GM23338 (cell line): ENCODE data around the gene PPM1L. TPM values are rescaled to one million over a fixed set of nuclear protein-coding genes. Genes with fewer than 3 reads are reported as not detected.

Source experiments
- ATAC-seq: fragments of 200-7000 bp; cut with Tn5 transposase; 3 replicates; pipeline ENCODE4 v1.9.1; 2020
- DNase-seq: peaks from one replicate; pipeline ENCODE4 v3.0.0-alpha.2; 2015; ENCODE audit warnings: low spot score
- H2AFZ ChIP-seq: fragments of 200-600 bp; sonication (generic); 2 replicates; pipeline ENCODE4 v1.8.0; 2016; ENCODE audit warnings: antibody characterized with exemption, mild to moderate bottlenecking, moderate library complexity
- H3F3A ChIP-seq: fragments of 200-600 bp; sonication (generic); replicated peaks from 2 replicates; pipeline ENCODE4 v1.8.0; 2017; ENCODE audit warnings: antibody characterized with exemption, mixed run types, low read depth
- H3K27ac ChIP-seq: fragments of 200-600 bp; sonication (generic); 2 replicates; pipeline ENCODE4 v1.6.1; 2016; ENCODE audit warnings: low read depth
- H3K27me3 ChIP-seq: fragments of 200-600 bp; sonication (generic); 2 replicates; pipeline ENCODE4 v1.8.0; 2016; ENCODE audit warnings: mild to moderate bottlenecking, mixed run types, moderate library complexity; ENCODE audit not compliant: insufficient read depth
- H3K36me3 ChIP-seq: fragments of 200-600 bp; sonication (generic); 2 replicates; pipeline ENCODE4 v1.8.0; 2016; ENCODE audit warnings: mild to moderate bottlenecking; ENCODE audit not compliant: insufficient read depth
- H3K4me1 ChIP-seq: fragments of 200-600 bp; sonication (generic); 2 replicates; pipeline ENCODE4 v1.8.0; 2016; ENCODE audit warnings: mild to moderate bottlenecking, moderate library complexity; ENCODE audit not compliant: insufficient read depth
- H3K4me2 ChIP-seq: fragments of 200-600 bp; sonication (generic); 2 replicates; pipeline ENCODE4 v1.7.1; 2017; ENCODE audit warnings: mixed run types
- H3K4me3 ChIP-seq: fragments of 200-600 bp; sonication (generic); 2 replicates; pipeline ENCODE4 v1.6.1; 2016; ENCODE audit warnings: mixed run types
- H3K79me2 ChIP-seq: fragments of 200-600 bp; sonication (generic); replicated peaks from 2 replicates; pipeline ENCODE4 v1.8.0; 2017; ENCODE audit warnings: mild to moderate bottlenecking; ENCODE audit not compliant: insufficient read depth
- H3K9me2 ChIP-seq: fragments of 200-600 bp; sonication (generic); 2 replicates; pipeline ENCODE4 v1.8.0; 2017; ENCODE audit not compliant: insufficient read depth
- H4K20me1 ChIP-seq: fragments of 200-600 bp; sonication (generic); replicated peaks from 2 replicates; pipeline ENCODE4 v1.8.0; 2017; ENCODE audit warnings: mild to moderate bottlenecking; ENCODE audit not compliant: insufficient read depth
- H3K27ac Mint-ChIP-seq: 2 replicates; pipeline ENCODE4 v1.8.0; 2020; ENCODE audit warnings: inconsistent platforms, mild to moderate bottlenecking, moderate library complexity, mixed read lengths
- H3K27me3 Mint-ChIP-seq: 3 replicates; pipeline ENCODE4 v1.8.0; 2022; ENCODE audit warnings: low read depth, mild to moderate bottlenecking, moderate library complexity, mixed read lengths, inconsistent platforms; ENCODE audit not compliant: insufficient read depth, poor library complexity
- H3K36me3 Mint-ChIP-seq: 3 replicates; pipeline ENCODE4 v1.8.0; 2021; ENCODE audit warnings: low read depth, mild to moderate bottlenecking, inconsistent platforms, moderate library complexity, mixed read lengths
- H3K4me1 Mint-ChIP-seq: 3 replicates; pipeline ENCODE4 v1.8.0; 2020; ENCODE audit warnings: mild to moderate bottlenecking, inconsistent platforms, mixed read lengths
- H3K4me3 Mint-ChIP-seq: 3 replicates; pipeline ENCODE4 v1.8.0; 2021; ENCODE audit warnings: moderate library complexity, mild to moderate bottlenecking, inconsistent platforms, mixed read lengths
- H3K9me3 Mint-ChIP-seq: 3 replicates; pipeline ENCODE4 v1.8.0; 2020; ENCODE audit warnings: moderate library complexity, mild to moderate bottlenecking, inconsistent platforms, mixed read lengths
- CREB1 ChIP-seq: fragments of 250-450 bp; sonication (Bioruptor Pico); IDR thresholded peaks from 2 replicates; pipeline ENCODE4 v1.5.0; 2020; ENCODE audit warnings: low read depth, mild to moderate bottlenecking, moderate library complexity
- CTCF ChIP-seq, 2 experiments: fragments of 200-600 bp in 1 of 2; sonication (generic) in 1 of 2; conservative IDR thresholded peaks; 2 replicates each; pipeline versions ENCODE4 v1.5.1 to v1.6.1; 2016 to 2017; ENCODE audit warnings: antibody characterized with exemption in 2 of 2, low read depth in 2 of 2, mild to moderate bottlenecking in 2 of 2, moderate library complexity in 1 of 2
- JUNB ChIP-seq: IDR thresholded peaks from one replicate; pipeline ENCODE4 v1.6.1; 2016; ENCODE audit warnings: antibody characterized with exemption; ENCODE audit not compliant: unreplicated experiment
- POLR2AphosphoS5 ChIP-seq: IDR thresholded peaks from 2 replicates; pipeline ENCODE4 v1.6.1; 2016; ENCODE audit warnings: antibody characterized with exemption, low read depth
- ZNF462 ChIP-seq: fragments of 250-450 bp; sonication (Bioruptor Pico); IDR thresholded peaks from 2 replicates; pipeline ENCODE4 v1.5.0; 2020; ENCODE audit warnings: mild to moderate bottlenecking, moderate library complexity
- polyA plus RNA-seq: library from polyadenylated mRNA; unstranded; fragments of >200 nt; fragmentation: Nextera tagmentation; extraction: Ambion mirVana; gene quantifications from 2 replicates; pipeline ENCODE4 v1.2.1, GENCODE V29; 2016
- total RNA-seq: library from RNA; depleted of rRNA; stranded (reverse); fragments of >200 nt; shearing (Covaris generic); gene quantifications from 2 replicates; pipeline ENCODE4 v1.2.3, GENCODE V29; 2014
- TF ChIP-seq, protein P1 (sequence below): IDR thresholded peaks from one replicate; pipeline ENCODE4 v1.6.1; 2018; ENCODE audit warnings: antibody characterized with exemption; ENCODE audit not compliant: unreplicated experiment
- TF ChIP-seq, protein P2 (sequence below): IDR thresholded peaks from 2 replicates; pipeline ENCODE4 v1.6.1; 2016; ENCODE audit warnings: antibody characterized with exemption

The PPM1L gene
- total and polyA plus RNA-seq, 2 experiments from 2014 or later: 3.9 to 26.4 TPM

- peaks cover 7% of the 10 kb centered on the region; the same call in 1 of the 2 replicates for H3K9me2 ChIP-seq
- peaks cover 16% of the 10 kb centered on the region; the same call in 2 of the 3 replicates for H3K4me1 Mint-ChIP-seq
- H4K20me1 ChIP-seq: no peaks in the 10 kb centered on the region
- H3K79me2 ChIP-seq: no peaks in the 10 kb centered on the region
- ATAC-seq: no peak
- no peak overlapping the region for H2AFZ ChIP-seq
- peaks cover 6% of the 10 kb centered on the region; the same call in 2 of the 3 replicates for H3K9me3 Mint-ChIP-seq
- no peak overlapping the region for H3K4me3 Mint-ChIP-seq
- H3K4me3 ChIP-seq: no peak overlapping the region
- H3K4me2 ChIP-seq: no peak overlapping the region
- DNase-seq: no peak
- no peak overlapping the region for H3K27ac ChIP-seq
- peaks cover 2% of the 10 kb centered on the region for H3K27me3 Mint-ChIP-seq
- peaks cover 9% of the 10 kb centered on the region; the same call in 1 of the 2 replicates for H3K4me1 ChIP-seq
- peak overlapping the region; percentile 60; the same call in 1 of the 2 replicates for H3K27ac Mint-ChIP-seq
- TF ChIP-seq, protein P1, sequence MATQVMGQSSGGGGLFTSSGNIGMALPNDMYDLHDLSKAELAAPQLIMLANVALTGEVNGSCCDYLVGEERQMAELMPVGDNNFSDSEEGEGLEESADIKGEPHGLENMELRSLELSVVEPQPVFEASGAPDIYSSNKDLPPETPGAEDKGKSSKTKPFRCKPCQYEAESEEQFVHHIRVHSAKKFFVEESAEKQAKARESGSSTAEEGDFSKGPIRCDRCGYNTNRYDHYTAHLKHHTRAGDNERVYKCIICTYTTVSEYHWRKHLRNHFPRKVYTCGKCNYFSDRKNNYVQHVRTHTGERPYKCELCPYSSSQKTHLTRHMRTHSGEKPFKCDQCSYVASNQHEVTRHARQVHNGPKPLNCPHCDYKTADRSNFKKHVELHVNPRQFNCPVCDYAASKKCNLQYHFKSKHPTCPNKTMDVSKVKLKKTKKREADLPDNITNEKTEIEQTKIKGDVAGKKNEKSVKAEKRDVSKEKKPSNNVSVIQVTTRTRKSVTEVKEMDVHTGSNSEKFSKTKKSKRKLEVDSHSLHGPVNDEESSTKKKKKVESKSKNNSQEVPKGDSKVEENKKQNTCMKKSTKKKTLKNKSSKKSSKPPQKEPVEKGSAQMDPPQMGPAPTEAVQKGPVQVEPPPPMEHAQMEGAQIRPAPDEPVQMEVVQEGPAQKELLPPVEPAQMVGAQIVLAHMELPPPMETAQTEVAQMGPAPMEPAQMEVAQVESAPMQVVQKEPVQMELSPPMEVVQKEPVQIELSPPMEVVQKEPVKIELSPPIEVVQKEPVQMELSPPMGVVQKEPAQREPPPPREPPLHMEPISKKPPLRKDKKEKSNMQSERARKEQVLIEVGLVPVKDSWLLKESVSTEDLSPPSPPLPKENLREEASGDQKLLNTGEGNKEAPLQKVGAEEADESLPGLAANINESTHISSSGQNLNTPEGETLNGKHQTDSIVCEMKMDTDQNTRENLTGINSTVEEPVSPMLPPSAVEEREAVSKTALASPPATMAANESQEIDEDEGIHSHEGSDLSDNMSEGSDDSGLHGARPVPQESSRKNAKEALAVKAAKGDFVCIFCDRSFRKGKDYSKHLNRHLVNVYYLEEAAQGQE: no peak
- TF ChIP-seq CTCF (conservative IDR thresholded peaks at IDR 0.05; ENCODE audit: low read depth in 2 of 2): no peak
- TF ChIP-seq JUNB: no peak
- TF ChIP-seq, protein P2, sequence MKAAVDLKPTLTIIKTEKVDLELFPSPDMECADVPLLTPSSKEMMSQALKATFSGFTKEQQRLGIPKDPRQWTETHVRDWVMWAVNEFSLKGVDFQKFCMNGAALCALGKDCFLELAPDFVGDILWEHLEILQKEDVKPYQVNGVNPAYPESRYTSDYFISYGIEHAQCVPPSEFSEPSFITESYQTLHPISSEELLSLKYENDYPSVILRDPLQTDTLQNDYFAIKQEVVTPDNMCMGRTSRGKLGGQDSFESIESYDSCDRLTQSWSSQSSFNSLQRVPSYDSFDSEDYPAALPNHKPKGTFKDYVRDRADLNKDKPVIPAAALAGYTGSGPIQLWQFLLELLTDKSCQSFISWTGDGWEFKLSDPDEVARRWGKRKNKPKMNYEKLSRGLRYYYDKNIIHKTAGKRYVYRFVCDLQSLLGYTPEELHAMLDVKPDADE: no peak
- H3F3A ChIP-seq: no peaks in the 10 kb centered on the region
- peaks cover 6% of the 10 kb centered on the region; the same call in 2 of the 3 replicates for H3K36me3 Mint-ChIP-seq
- H3K36me3 ChIP-seq: no peaks in the 10 kb centered on the region
- no peaks in the 10 kb centered on the region for H3K27me3 ChIP-seq
Observed at GRCh38 chr3:160857476-160858119, 101.6 kb downstream of the PPM1L start.

DNA sequence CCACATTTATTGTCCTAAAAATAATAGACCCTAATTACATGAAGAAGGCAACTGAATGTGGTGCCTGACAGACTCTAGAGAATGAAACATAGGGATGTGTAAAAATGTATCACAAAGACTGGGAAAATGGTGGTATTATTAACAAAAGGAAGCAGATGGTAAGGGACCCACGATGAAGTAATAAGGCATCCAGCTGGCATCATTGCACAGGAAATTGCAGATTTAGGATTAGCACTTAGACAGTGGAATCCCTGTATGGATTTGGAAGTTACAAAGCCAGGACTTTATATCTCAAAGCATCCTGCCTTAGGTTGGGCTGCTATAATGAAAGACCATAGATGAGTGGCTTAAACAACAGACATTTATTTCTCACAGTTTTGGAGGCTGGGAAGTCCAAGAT, 104.3 kb downstream of the PPM1L start:
- Mint-ChIP-seq H3K4me3 (no peak overlapping the region), H3K36me3 (no peaks in the 10 kb centered on the region), H3K4me1 (peaks cover 11% of the 10 kb centered on the region; the same call in 2 of the 3 replicates), H3K27ac (no peak overlapping the region), H3K9me3 (no peaks in the 10 kb centered on the region), H3K27me3 (peaks cover 2% of the 10 kb centered on the region)
- H3K4me2 ChIP-seq: no peak overlapping the region
- no peaks in the 10 kb centered on the region for H4K20me1 ChIP-seq
- no peaks in the 10 kb centered on the region for H3F3A ChIP-seq
- DNase-seq: no peak
- ATAC-seq: no peak
- H3K9me2 ChIP-seq: peaks cover 4% of the 10 kb centered on the region; the same call in 1 of the 2 replicates
- no peak overlapping the region for H3K4me3 ChIP-seq
- H3K4me1 ChIP-seq: peaks cover 4% of the 10 kb centered on the region; the same call in 1 of the 2 replicates
- no peaks in the 10 kb centered on the region for H3K27me3 ChIP-seq
- H3K27ac ChIP-seq: no peak overlapping the region
- H3K36me3 ChIP-seq: no peaks in the 10 kb centered on the region
- no peak overlapping the region for H2AFZ ChIP-seq
- H3K79me2 ChIP-seq: no peaks in the 10 kb centered on the region
- TF ChIP-seq CREB1 (CRISPR knock-in tag) (no peak), ZNF462 (CRISPR knock-in tag) (no peak), POLR2AphosphoS5 (no peak)
